Activated T-cell treated with anti-CD3 and anti-CD28 coated beads for 24 hours (primary cell): ENCODE measurements around the gene VKORC1L1.
"Not testable (repeated sequence)": the region's sequence is repeated elsewhere in the genome, so short reads cannot be mapped to it uniquely, and the experiment has no call there.

Source experiments
- DNase-seq: peaks from one replicate; pipeline ENCODE4 v3.0.0-alpha.2; 2020; ENCODE audit warnings: low read depth

The VKORC1L1 gene

GRCh38 chr7:65884983-65885382, 12.1 kb downstream of the VKORC1L1 start:
- DNase-seq = not testable (repeated sequence)

- DNase-seq = not testable (repeated sequence)
These were observed 12.7 kb downstream of the VKORC1L1 start for GRCh38 chr7:65885533-65885932.

GRCh38 chr7:65888434-65889156, 15.7 kb downstream of the VKORC1L1 start:
- DNase-seq = not testable (repeated sequence)

GRCh38 chr7:65889722-65890121, 16.8 kb downstream of the VKORC1L1 start:
- DNase-seq = not testable (repeated sequence)

GRCh38 chr7:65892161-65892560, 19.3 kb downstream of the VKORC1L1 start:
- DNase-seq = no peak

- DNase-seq = no peak
These were observed 20.0 kb downstream of the VKORC1L1 start for GRCh38 chr7:65892835-65893234.

- no peak for DNase-seq
These were observed 23.5 kb downstream of the VKORC1L1 start for GRCh38 chr7:65896279-65896870.

GRCh38 chr7:65897289-65897688, 24.4 kb downstream of the VKORC1L1 start:
- not testable (repeated sequence) for DNase-seq

GRCh38 chr7:65898677-65899447, 26.0 kb downstream of the VKORC1L1 start:
- DNase-seq = not testable (repeated sequence)

- DNase-seq = no peak
These were observed 29.4 kb downstream of the VKORC1L1 start for GRCh38 chr7:65902306-65902705.

- no peak for DNase-seq
These were observed 34.8 kb downstream of the VKORC1L1 start for GRCh38 chr7:65907501-65908198.

- DNase-seq = no peak
These were observed 37.4 kb downstream of the VKORC1L1 start for GRCh38 chr7:65910237-65910636.

- no peak for DNase-seq
These were observed 39.4 kb downstream of the VKORC1L1 start for GRCh38 chr7:65912237-65912636.

- no peak for DNase-seq
These were observed 43.2 kb downstream of the VKORC1L1 start for GRCh38 chr7:65915921-65916657.

- DNase-seq = no peak
These were observed 50.4 kb downstream of the VKORC1L1 start for GRCh38 chr7:65923316-65923715.

- no peak for DNase-seq
These were observed 51.3 kb downstream of the VKORC1L1 start for GRCh38 chr7:65924193-65924592.

GRCh38 chr7:65925040-65925439, 52.2 kb downstream of the VKORC1L1 start:
- DNase-seq = no peak

- DNase-seq = no peak
These were observed 53.7 kb downstream of the VKORC1L1 start for GRCh38 chr7:65926588-65926987.

- no peak for DNase-seq
These were observed 54.9 kb downstream of the VKORC1L1 start for GRCh38 chr7:65927489-65928448.

GRCh38 chr7:65931685-65932084, 58.8 kb downstream of the VKORC1L1 start:
- no peak for DNase-seq
